ENCODE data around the gene SLC35B3.

The SLC35B3 gene

GRCh38 chr6:8439601-8440268, 4.4 kb upstream of the SLC35B3 start:
- Histone ChIP-seq H3K79me2 (ENCODE audit: low read length) (peaks cover 6% of the 10 kb centered on the region), H2AFZ (ENCODE audit: low read depth, low read length) (no peak overlapping the region), H3K4me1 (ENCODE audit: low read length) (peaks cover 9% of the 10 kb centered on the region; the same call in 1 of the 2 replicates), H3K27me3 (ENCODE audit: low read depth, low read length) (no peaks in the 10 kb centered on the region), H3K4me3 (ENCODE audit: low read length) (no peak overlapping the region), H3K9ac (ENCODE audit: low read length) (no peak overlapping the region), H4K20me1 (ENCODE audit: insufficient read depth, low read length) (no peaks in the 10 kb centered on the region), H3K36me3 (replicated peaks; ENCODE audit: low read depth, low read length) (no peaks in the 10 kb centered on the region), H3K27ac (ENCODE audit: low read length) (no peak overlapping the region), H3K4me2 (ENCODE audit: low read length) (no peak overlapping the region), H3K9me3 (ENCODE audit: insufficient read depth, low read length) (no peaks in the 10 kb centered on the region)
- TF ChIP-seq CTCF (IDR thresholded peaks at IDR 0.05; ENCODE audit: low read depth, low read length) (no peak), EZH2phosphoT487 (IDR thresholded peaks at IDR 0.05; ENCODE audit: low read depth) (no peak)

DNA sequence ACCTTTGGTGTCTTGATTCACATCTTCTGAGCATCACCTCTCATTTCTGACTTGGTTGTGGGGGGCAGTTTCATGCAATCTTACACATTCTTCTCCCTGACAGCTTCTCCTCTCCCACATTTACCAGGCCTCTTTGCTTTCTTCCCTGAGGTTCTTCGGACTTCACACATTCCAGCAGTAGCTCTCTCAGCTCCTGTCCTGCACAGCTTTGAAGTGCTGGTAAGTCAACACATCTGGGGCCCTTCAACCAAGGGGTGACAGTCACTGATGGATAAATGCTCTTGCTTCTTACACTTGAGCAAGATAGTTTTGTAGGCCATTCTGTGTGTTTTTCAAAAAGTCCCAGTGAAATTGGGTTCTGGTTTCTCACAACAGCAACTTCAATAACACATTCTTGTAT, 2.5 kb upstream of the SLC35B3 start:
- Histone ChIP-seq H3K4me1 (ENCODE audit: low read length) (peaks cover 14% of the 10 kb centered on the region), H3K79me2 (ENCODE audit: low read length) (peaks cover 25% of the 10 kb centered on the region)
- TF ChIP-seq CTCF (IDR thresholded peaks at IDR 0.05; ENCODE audit: low read depth, low read length): no peak
- TF ChIP-seq EZH2phosphoT487 (IDR thresholded peaks at IDR 0.05; ENCODE audit: low read depth): no peak

GRCh38 chr6:8436966-8437365, 1.6 kb upstream of the SLC35B3 start:
- Histone ChIP-seq H2AFZ (ENCODE audit: low read depth, low read length) (no peak overlapping the region), H3K27ac (ENCODE audit: low read length) (no peak overlapping the region), H3K36me3 (replicated peaks; ENCODE audit: low read depth, low read length) (no peaks in the 10 kb centered on the region), H3K9ac (ENCODE audit: low read length) (no peak overlapping the region), H3K4me2 (ENCODE audit: low read length) (no peak overlapping the region), H3K27me3 (ENCODE audit: low read depth, low read length) (no peaks in the 10 kb centered on the region), H3K4me1 (ENCODE audit: low read length) (peaks cover 14% of the 10 kb centered on the region), H3K9me3 (ENCODE audit: insufficient read depth, low read length) (no peaks in the 10 kb centered on the region), H4K20me1 (ENCODE audit: insufficient read depth, low read length) (peaks cover 3% of the 10 kb centered on the region; the same call in 1 of the 2 replicates), H3K79me2 (ENCODE audit: low read length) (peaks cover 28% of the 10 kb centered on the region), H3K4me3 (ENCODE audit: low read length) (no peak overlapping the region)
- TF ChIP-seq CTCF (IDR thresholded peaks at IDR 0.05; ENCODE audit: low read depth, low read length) (no peak), EZH2phosphoT487 (IDR thresholded peaks at IDR 0.05; ENCODE audit: low read depth) (no peak)

More for the DNA sequence above, 2.5 kb upstream of the SLC35B3 start:
- H3K4me2 ChIP-seq (ENCODE audit: low read length): no peak overlapping the region
- H3K27me3 ChIP-seq (ENCODE audit: low read depth, low read length): no peaks in the 10 kb centered on the region
- no peak overlapping the region for H2AFZ ChIP-seq (ENCODE audit: low read depth, low read length)
- peaks cover 3% of the 10 kb centered on the region; the same call in 1 of the 2 replicates for H4K20me1 ChIP-seq (ENCODE audit: insufficient read depth, low read length)
- H3K9ac ChIP-seq (ENCODE audit: low read length): no peak overlapping the region
- H3K36me3 ChIP-seq (replicated peaks; ENCODE audit: low read depth, low read length): no peaks in the 10 kb centered on the region
- H3K27ac ChIP-seq (ENCODE audit: low read length): no peak overlapping the region
- no peak overlapping the region for H3K4me3 ChIP-seq (ENCODE audit: low read length)
- no peaks in the 10 kb centered on the region for H3K9me3 ChIP-seq (ENCODE audit: insufficient read depth, low read length)

GRCh38 chr6:8435845-8436168, 462 bp upstream of the SLC35B3 start:
- Histone ChIP-seq H3K79me2 (ENCODE audit: low read length) (peaks cover 28% of the 10 kb centered on the region), H4K20me1 (ENCODE audit: insufficient read depth, low read length) (peaks cover 3% of the 10 kb centered on the region; the same call in 1 of the 2 replicates), H3K4me2 (ENCODE audit: low read length) (peak overlapping the region; percentile 91), H3K27ac (ENCODE audit: low read length) (peak overlapping the region; percentile 35), H3K9ac (ENCODE audit: low read length) (peak overlapping the region; percentile 99), H3K27me3 (ENCODE audit: low read depth, low read length) (no peaks in the 10 kb centered on the region), H3K4me3 (ENCODE audit: low read length) (peak overlapping the region; percentile 99), H3K36me3 (replicated peaks; ENCODE audit: low read depth, low read length) (no peaks in the 10 kb centered on the region), H2AFZ (ENCODE audit: low read depth, low read length) (peak overlapping the region; percentile 97), H3K4me1 (ENCODE audit: low read length) (peaks cover 14% of the 10 kb centered on the region), H3K9me3 (ENCODE audit: insufficient read depth, low read length) (no peaks in the 10 kb centered on the region)
- TF ChIP-seq CTCF (IDR thresholded peaks at IDR 0.05; ENCODE audit: low read depth, low read length) (no peak), EZH2phosphoT487 (IDR thresholded peaks at IDR 0.05; ENCODE audit: low read depth) (no peak)

Data from OCI-LY3 (cell line).